H1 (cell line): Measurements from ENCODE around the gene NPR2. TPM values are rescaled to one million over a fixed set of nuclear protein-coding genes. Genes with fewer than 3 reads are reported as not detected.

Experiments used
- CTCF ChIA-PET: fragments of 300-600 bp; sonication (Branson Sonifier 250); formaldehyde crosslinking; loops from one replicate; lab custom pipeline; 2021; ENCODE audit not compliant: partially characterized antibody; lab: Charles Lee
- POLR2A ChIA-PET: fragments of 300-600 bp; sonication (Branson Sonifier 250); formaldehyde crosslinking; loops from one replicate; lab custom pipeline; 2021; ENCODE audit warnings: inconsistent platforms; ENCODE audit not compliant: partially characterized antibody; lab: Charles Lee
- DNase-seq, 2 experiments: peaks; one replicate each; pipeline versions ENCODE4 v3.0.0 to v3.0.0-alpha.2; 2010 to 2022; ENCODE audit warnings: low spot score in 2 of 2, low read depth in 1 of 2, mixed read lengths in 1 of 2
- FAIRE-seq: peaks from 2 replicates; lab custom pipeline; 2011; peaks lifted over from hg19 to GRCh38; lab: Jason Lieb, UNC
- H2AFZ ChIP-seq: 2 replicates; pipeline ENCODE4 v1.8.1; 2012; ENCODE audit warnings: low read length, inconsistent platforms
- H2AK5ac ChIP-seq: 2 replicates; pipeline ENCODE4 v1.6.1; 2013; ENCODE audit warnings: low read depth, low read length
- H2BK120ac ChIP-seq: replicated peaks from 2 replicates; pipeline ENCODE3; 2013; ENCODE audit warnings: low read depth, low read length, inconsistent platforms
- H2BK12ac ChIP-seq: 2 replicates; pipeline ENCODE4 v1.6.1; 2013; ENCODE audit warnings: low read depth, low read length
- H2BK15ac ChIP-seq: 2 replicates; pipeline ENCODE4 v1.6.1; 2013; ENCODE audit warnings: low read length
- H2BK20ac ChIP-seq: 2 replicates; pipeline ENCODE4 v1.6.1; 2013; ENCODE audit warnings: low read length
- H2BK5ac ChIP-seq: 2 replicates; pipeline ENCODE4 v1.6.1; 2013; ENCODE audit warnings: low read depth, low read length
- H3K14ac ChIP-seq: 2 replicates; pipeline ENCODE4 v1.6.1; 2013; ENCODE audit warnings: inconsistent platforms; ENCODE audit not compliant: insufficient read length
- H3K18ac ChIP-seq: 2 replicates; pipeline ENCODE4 v1.6.1; 2013; ENCODE audit warnings: low read length; ENCODE audit errors: extremely low read depth
- H3K23ac ChIP-seq: 2 replicates; pipeline ENCODE4 v1.6.1; 2013; ENCODE audit warnings: inconsistent platforms; ENCODE audit not compliant: insufficient read length
- H3K23me2 ChIP-seq: 2 replicates; pipeline ENCODE4 v1.6.1; 2013; ENCODE audit warnings: low read depth, low read length
- H3K27ac ChIP-seq: 2 replicates; pipeline ENCODE4 v1.6.1; 2011; ENCODE audit warnings: low read depth, low read length, inconsistent platforms
- H3K27me3 ChIP-seq, 4 experiments: replicated peaks in 1 of 4; 1 replicate in 1 of 4; 2 replicates in 3 of 4; pipeline versions ENCODE4 v1.6.1 to v1.8.1; 2011 to 2013; ENCODE audit warnings: low read length in 3 of 4, mild to moderate bottlenecking in 3 of 4, inconsistent platforms in 2 of 4, mixed read lengths in 2 of 4, moderate library complexity in 1 of 4; ENCODE audit not compliant: control insufficient read depth in 3 of 4, insufficient read depth in 3 of 4; ENCODE audit errors: extremely low read depth in 1 of 4
- H3K36me3 ChIP-seq, 4 experiments: 2 replicates each; pipeline versions ENCODE4 v1.6.1 to v1.8.1; 2011 to 2013; ENCODE audit warnings: mild to moderate bottlenecking in 4 of 4, low read length in 3 of 4, moderate library complexity in 2 of 4, control low read depth in 1 of 4, inconsistent platforms in 1 of 4; ENCODE audit not compliant: insufficient read depth in 4 of 4, control insufficient read depth in 2 of 4
- H3K4ac ChIP-seq: replicated peaks from 2 replicates; pipeline ENCODE3; 2013; ENCODE audit warnings: low read length, low read depth, mixed read lengths, inconsistent platforms; ENCODE audit not compliant: insufficient read length
- H3K4me1 ChIP-seq, 4 experiments: replicated peaks in 1 of 4; 1 replicate in 1 of 4; 2 replicates in 3 of 4; pipeline versions ENCODE4 v1.6.1 to v1.8.1; 2011 to 2013; ENCODE audit warnings: low read length in 3 of 4, inconsistent platforms in 2 of 4, mixed read lengths in 1 of 4; ENCODE audit not compliant: insufficient read depth in 4 of 4, control insufficient read depth in 3 of 4
- H3K4me2 ChIP-seq, 2 experiments: 2 replicates each; pipeline versions ENCODE4 v1.6.1 to v1.8.1; 2011 to 2013; ENCODE audit warnings: low read depth in 2 of 2, low read length in 2 of 2, control low read depth in 1 of 2, inconsistent platforms in 1 of 2, mild to moderate bottlenecking in 1 of 2; ENCODE audit not compliant: insufficient read depth in 1 of 2
- H3K4me3 ChIP-seq, 4 experiments: fragments of 200-600, 300-600 bp in 1 of 4; sonication (generic), shearing (Covaris generic), sonication (Bioruptor Twin) in 1 of 4; 2 replicates each; pipeline versions ENCODE4 v1.5.1 to v1.8.1; 2011 to 2016; ENCODE audit warnings: low read length in 4 of 4, low read depth in 3 of 4, control low read depth in 2 of 4, inconsistent platforms in 2 of 4, mild to moderate bottlenecking in 2 of 4, mixed read lengths in 1 of 4, moderate library complexity in 1 of 4; ENCODE audit not compliant: insufficient read depth in 2 of 4; ENCODE audit errors: extremely low read depth in 1 of 4
- H3K56ac ChIP-seq: replicated peaks from 2 replicates; pipeline ENCODE3; 2013; ENCODE audit warnings: low read depth, mild to moderate bottlenecking, mixed read lengths, low read length, inconsistent platforms; ENCODE audit not compliant: insufficient read length
- H3K79me1 ChIP-seq: 2 replicates; pipeline ENCODE4 v1.6.1; 2013; ENCODE audit warnings: low read depth, low read length, control low read depth
- H3K79me2 ChIP-seq, 2 experiments: 2 replicates each; pipeline versions ENCODE4 v1.6.1 to v1.8.1; 2012 to 2013; ENCODE audit warnings: low read length in 2 of 2, mild to moderate bottlenecking in 2 of 2, inconsistent platforms in 1 of 2; ENCODE audit not compliant: insufficient read depth in 2 of 2, control insufficient read depth in 1 of 2
- H3K9ac ChIP-seq, 4 experiments: replicated peaks in 1 of 4; 1 replicate in 1 of 4; 2 replicates in 3 of 4; pipeline versions ENCODE4 v1.6.1 to v1.8.1; 2011 to 2013; ENCODE audit warnings: low read depth in 3 of 4, low read length in 3 of 4, control low read depth in 2 of 4, mild to moderate bottlenecking in 2 of 4, moderate library complexity in 2 of 4, inconsistent platforms in 1 of 4; ENCODE audit errors: extremely low read depth in 1 of 4
- H3K9me3 ChIP-seq, 2 experiments: 2 replicates each; pipeline versions ENCODE4 v1.6.1 to v1.8.1; 2012 to 2013; ENCODE audit warnings: mild to moderate bottlenecking in 2 of 2, moderate library complexity in 2 of 2, control low read depth in 1 of 2, inconsistent platforms in 1 of 2, low read depth in 1 of 2, low read length in 1 of 2, mixed read lengths in 1 of 2; ENCODE audit not compliant: insufficient read depth in 2 of 2
- H4K20me1 ChIP-seq, 2 experiments: replicated peaks in 1 of 2; 2 replicates each; pipeline versions ENCODE3 to v1.8.1; 2011 to 2013; ENCODE audit warnings: inconsistent platforms in 2 of 2, low read length in 2 of 2, mild to moderate bottlenecking in 1 of 2; ENCODE audit not compliant: insufficient read depth in 2 of 2, control insufficient read depth in 1 of 2
- H4K5ac ChIP-seq: 2 replicates; pipeline ENCODE4 v1.6.1; 2013; ENCODE audit warnings: low read length, low read depth, mixed read lengths, inconsistent platforms; ENCODE audit not compliant: insufficient read length
- H4K8ac ChIP-seq: 2 replicates; pipeline ENCODE4 v1.8.0; 2013; ENCODE audit warnings: mild to moderate bottlenecking, moderate library complexity, low read length, inconsistent platforms; ENCODE audit not compliant: insufficient read depth; ENCODE audit errors: extremely low read depth
- H4K91ac ChIP-seq: replicated peaks from 2 replicates; pipeline ENCODE3; 2013; ENCODE audit warnings: low read length, mixed read lengths, inconsistent platforms; ENCODE audit not compliant: insufficient read length
- ATF2 ChIP-seq: IDR thresholded peaks from 2 replicates; pipeline ENCODE4 v1.6.1; 2012; ENCODE audit warnings: low read length, inconsistent platforms
- BCL11A ChIP-seq, 2 experiments: IDR thresholded peaks; one replicate each; pipeline ENCODE4 v1.6.1; 2011; ENCODE audit warnings: low read depth in 2 of 2, low read length in 2 of 2, mild to moderate bottlenecking in 2 of 2
- CHD2 ChIP-seq: IDR thresholded peaks from 2 replicates; pipeline ENCODE4 v1.6.1; 2012; ENCODE audit warnings: low read length, improper control_type of control experiment
- GABPA ChIP-seq: IDR thresholded peaks from 2 replicates; pipeline ENCODE4 v1.6.1; 2011; ENCODE audit warnings: mild to moderate bottlenecking, low read length, moderate library complexity, borderline replicate concordance; ENCODE audit not compliant: insufficient read depth
- GTF2F1 ChIP-seq: IDR thresholded peaks from 2 replicates; pipeline ENCODE4 v1.6.1; 2012; ENCODE audit warnings: low read depth, low read length, improper control_type of control experiment, borderline replicate concordance
- KDM1A ChIP-seq: fragments of 200-600, 300-600 bp; sonication (generic); IDR thresholded peaks from 2 replicates; pipeline ENCODE4 v1.7.1; 2016; ENCODE audit warnings: mild to moderate bottlenecking, low read length, borderline replicate concordance
- SP2 ChIP-seq: IDR thresholded peaks from 2 replicates; pipeline ENCODE4 v1.6.1; 2012; ENCODE audit warnings: mild to moderate bottlenecking, low read length, inconsistent platforms
- SRF ChIP-seq: IDR thresholded peaks from 2 replicates; pipeline ENCODE4 v1.6.1; 2011; ENCODE audit warnings: mild to moderate bottlenecking, low read depth, low read length, moderate library complexity
- TAF7 ChIP-seq: optimal IDR thresholded peaks from 2 replicates; pipeline ENCODE3; 2011; ENCODE audit warnings: low read depth, mild to moderate bottlenecking, inconsistent platforms, low read length, moderate library complexity, borderline replicate concordance
- TEAD4 ChIP-seq: IDR thresholded peaks from 2 replicates; pipeline ENCODE4 v1.6.1; 2012; ENCODE audit warnings: low read depth, low read length, inconsistent platforms, mixed read lengths
- WGBS, 2 experiments: shearing (Covaris generic) in 1 of 2; methylation state at CpG; one replicate each; pipeline versions ENCODE4 v1.1.6 to v1.1.7; 2013 to 2015; ENCODE audit warnings: low lambda C conversion rate in 2 of 2, mixed read lengths in 2 of 2, inconsistent platforms in 1 of 2, low coverage in 1 of 2, missing lambda C conversion rate in 1 of 2; ENCODE audit not compliant: insufficient replicate concordance in 2 of 2, insufficient coverage in 1 of 2, insufficient read length in 1 of 2; ENCODE audit errors: extremely low coverage in 1 of 2, missing lambda C conversion rate in 1 of 2; 5-methylcytosine and 5-hydroxymethylcytosine counted together
- polyA plus RNA-seq, 7 experiments: library from polyadenylated mRNA; depleted of rRNA in 3 of 7; stranded (reverse) in 5 of 7; unstranded in 2 of 7; fragments of >200 nt in 5 of 7; fragments of 200-250 nt in 2 of 7; gene quantifications; 1 replicate in 5 of 7; 2 replicates in 1 of 7; 4 replicates in 1 of 7; pipeline versions ENCODE4 v1.2.1 to v1.2.3, GENCODE V29; 2011 to 2013; ENCODE audit warnings: missing spikeins in 2 of 7, mixed read lengths in 2 of 7
- total RNA-seq: library from RNA; stranded (reverse); fragmentation: NEBNext Ultra II Directional; extraction: Animal tissue kit (Norgen Biotek cat#: 25700); gene quantifications from 2 replicates; pipeline ENCODE4 v1.2.1, GENCODE V29; 2021

Gene NPR2
- total and polyA plus RNA-seq, 2 of the 8 experiments (the other 6 are each of a cell fraction or from before 2014, with no cell fraction given), result 11.0 to 17.0 TPM

GRCh38 chr9:35842020-35842745, 50.8 kb downstream of the NPR2 start:
- DNase-seq, result no peak
- no peak for FAIRE-seq
- no peak overlapping the region for H3K4ac ChIP-seq
- H3K18ac ChIP-seq, result no peak overlapping the region
- H4K91ac ChIP-seq, result no peak overlapping the region
- H3K14ac ChIP-seq, result no peak overlapping the region
- no peak overlapping the region; the same call in 1 of the 2 replicates for H2BK5ac ChIP-seq
- ChIA-PET CTCF (interaction anchor here (0.7 to 16.5 kb wide), 8 partner anchors 9 to 181 kb away, joined by 3 to 172 read pairs (median 5); partner anchors contain the start of genes FAM221B and TMEM8B), POLR2A (interaction anchor here (0.8 to 1.4 kb wide), 3 partner anchors 10 to 21 kb away, joined by 3 to 9 read pairs (median 3); no protein-coding TSS in a partner anchor)
- 90% methylated on average over 17 of the region's 17 CpGs; no CpG with 5 or more reads in 1 of the 2 experiments for WGBS, 2 experiments
- H3K4me2 ChIP-seq, result no peak overlapping the region
- H3K27me3 ChIP-seq, result peaks cover 0 to 10% (median 7%) of the 10 kb centered on the region in 4 experiments; a peak in 6 of 7 replicates
- no peaks in the 10 kb centered on the region; the same call in 1 of the 2 replicates for H3K79me1 ChIP-seq
- 0 out of 8 replicates have a peak, but pooled peaks cover 0 to 4% (median 0%) of the 10 kb centered on the region in 4 experiments for H3K36me3 ChIP-seq
- peaks cover 15% of the 10 kb centered on the region for H3K23me2 ChIP-seq
- no peaks in the 10 kb centered on the region for H3K9me3 ChIP-seq
- H3K27ac ChIP-seq, result no peak overlapping the region
- H4K20me1 ChIP-seq, result no peaks in the 10 kb centered on the region
- no peak overlapping the region for H2AK5ac ChIP-seq
- no peak overlapping the region for H3K23ac ChIP-seq
- no peak overlapping the region for H3K9ac ChIP-seq
- H2BK15ac ChIP-seq, result no peak overlapping the region
- no peak overlapping the region for H3K56ac ChIP-seq
- no peak overlapping the region for H2BK20ac ChIP-seq
- H2BK120ac ChIP-seq, result no peak overlapping the region
- no peak overlapping the region for H3K4me3 ChIP-seq
- peaks cover 11 to 25% (median 14%) of the 10 kb centered on the region in 4 experiments for H3K4me1 ChIP-seq
- no peak overlapping the region for H2BK12ac ChIP-seq
- no peak overlapping the region; the same call in 1 of the 2 replicates for H4K8ac ChIP-seq
- no peaks in the 10 kb centered on the region for H3K79me2 ChIP-seq
- H4K5ac ChIP-seq, result no peak overlapping the region
- H2AFZ ChIP-seq, result no peak overlapping the region
- TF ChIP-seq TEAD4 (no peak), SP2 (no peak), GABPA (no peak), SRF (no peak), CHD2 (no peak), TAF7 (no peak), BCL11A (IDR thresholded peaks at IDR 0.05; ENCODE audit: low read depth in 2 of 2, low read length in 2 of 2) (no peak), GTF2F1 (no peak), ATF2 (no peak), KDM1A (no peak)
